Activated CD4-positive, alpha-beta memory T cell treated with anti-CD3 and anti-CD28 coated beads, Interleukin-2, amount 10 ng/mL, durations not matched to agents 7 days and 5 days (primary cell): ENCODE data around the gene ATF6. TPM values are rescaled to one million over a fixed set of nuclear protein-coding genes. Genes with fewer than 3 reads are reported as not detected.

ENCODE experiments used
- CTCF ChIA-PET: fragments of 350-600 bp; sonication (Branson Sonifier 250); formaldehyde crosslinking; loops from one replicate; lab custom pipeline; 2021; ENCODE audit warnings: antibody characterized with exemption, inconsistent platforms; lab: Charles Lee
- POLR2A ChIA-PET: fragments of 350-600 bp; sonication (Branson Sonifier 250); formaldehyde crosslinking; loops from one replicate; lab custom pipeline; 2021; ENCODE audit warnings: antibody characterized with exemption; lab: Charles Lee
- DNase-seq: peaks from one replicate; pipeline ENCODE4 v3.0.0-alpha.2; 2020
- H3K27ac Mint-ChIP-seq: one replicate; pipeline ENCODE4 v1.8.0; 2021; ENCODE audit warnings: mild to moderate bottlenecking, mixed read lengths
- H3K27me3 Mint-ChIP-seq: one replicate; pipeline ENCODE4 v1.8.0; 2021; ENCODE audit warnings: mixed read lengths
- H3K36me3 Mint-ChIP-seq: one replicate; pipeline ENCODE4 v1.8.0; 2021; ENCODE audit warnings: low read depth, mixed read lengths
- H3K4me1 Mint-ChIP-seq: one replicate; pipeline ENCODE4 v1.8.0; 2021; ENCODE audit warnings: mixed read lengths
- H3K4me3 Mint-ChIP-seq: one replicate; pipeline ENCODE4 v1.8.0; 2021; ENCODE audit warnings: mild to moderate bottlenecking, mixed read lengths
- H3K9me3 Mint-ChIP-seq: one replicate; pipeline ENCODE4 v1.8.0; 2021; ENCODE audit warnings: mixed read lengths
- total RNA-seq, 2 experiments: library from RNA; stranded (reverse); gene quantifications; one replicate each; pipeline ENCODE4 v1.2.3, GENCODE V29; 2021

ATF6 gene
- total RNA-seq, 2 experiments from 2014 or later: 19.3 TPM

GRCh38 chr1:161999301-162000052, 233.4 kb downstream of the ATF6 start:
- POLR2A ChIA-PET: no interaction called here
- CTCF ChIA-PET: no interaction called here
- no peak overlapping the region for H3K27ac Mint-ChIP-seq
- peaks cover 9% of the 10 kb centered on the region for H3K4me1 Mint-ChIP-seq
- DNase-seq: no peak
- H3K4me3 Mint-ChIP-seq: no peak overlapping the region
- no peaks in the 10 kb centered on the region for H3K9me3 Mint-ChIP-seq
- no peaks in the 10 kb centered on the region for H3K27me3 Mint-ChIP-seq
- no peaks in the 10 kb centered on the region for H3K36me3 Mint-ChIP-seq

GRCh38 chr1:162000053-162000420, 233.9 kb downstream of the ATF6 start:
- ChIA-PET CTCF (no interaction called here), POLR2A (no interaction called here)
- Mint-ChIP-seq H3K27me3 (peaks cover 3% of the 10 kb centered on the region), H3K4me1 (peaks cover 14% of the 10 kb centered on the region), H3K36me3 (no peaks in the 10 kb centered on the region), H3K9me3 (no peaks in the 10 kb centered on the region), H3K4me3 (no peak overlapping the region), H3K27ac (no peak overlapping the region)
- no peak for DNase-seq

GRCh38 chr1:162003061-162003829, 237.1 kb downstream of the ATF6 start:
- POLR2A ChIA-PET: no interaction called here
- Mint-ChIP-seq H3K4me1 (peaks cover 14% of the 10 kb centered on the region), H3K9me3 (no peaks in the 10 kb centered on the region), H3K36me3 (no peaks in the 10 kb centered on the region), H3K27ac (no peak overlapping the region), H3K27me3 (peaks cover 12% of the 10 kb centered on the region), H3K4me3 (no peak overlapping the region)
- CTCF ChIA-PET: interaction anchor here (1.1 kb wide), 1 partner anchor 211 kb away, joined by 5 read pairs; no protein-coding TSS in a partner anchor
- DNase-seq: no peak

GRCh38 chr1:162003830-162004215, 237.7 kb downstream of the ATF6 start:
- POLR2A ChIA-PET: no interaction called here

GRCh38 chr1:162004441-162004950, 238.4 kb downstream of the ATF6 start:
- DNase-seq: no peak
- CTCF ChIA-PET: interaction anchor here (1.1 kb wide), 1 partner anchor 212 kb away, joined by 5 read pairs; no protein-coding TSS in a partner anchor
- H3K27me3 Mint-ChIP-seq: peaks cover 12% of the 10 kb centered on the region

More at GRCh38 chr1:162003830-162004215, 237.7 kb downstream of the ATF6 start:
- Mint-ChIP-seq H3K27ac (no peak overlapping the region), H3K36me3 (no peaks in the 10 kb centered on the region), H3K9me3 (no peaks in the 10 kb centered on the region), H3K27me3 (peaks cover 12% of the 10 kb centered on the region), H3K4me1 (peaks cover 14% of the 10 kb centered on the region), H3K4me3 (no peak overlapping the region)
- DNase-seq: no peak
- CTCF ChIA-PET: interaction anchor here (1.1 kb wide), 1 partner anchor 211 kb away, joined by 5 read pairs; no protein-coding TSS in a partner anchor

GRCh38 chr1:162006081-162006480, 240.0 kb downstream of the ATF6 start:
- CTCF ChIA-PET: no interaction called here
- H3K27ac Mint-ChIP-seq: no peak overlapping the region
- H3K4me1 Mint-ChIP-seq: peaks cover 14% of the 10 kb centered on the region
- POLR2A ChIA-PET: no interaction called here
- H3K9me3 Mint-ChIP-seq: no peaks in the 10 kb centered on the region
- H3K36me3 Mint-ChIP-seq: no peaks in the 10 kb centered on the region
- peaks cover 12% of the 10 kb centered on the region for H3K27me3 Mint-ChIP-seq
- no peak for DNase-seq
- no peak overlapping the region for H3K4me3 Mint-ChIP-seq

More at GRCh38 chr1:162004441-162004950, 238.4 kb downstream of the ATF6 start:
- Mint-ChIP-seq H3K4me1 (peaks cover 14% of the 10 kb centered on the region), H3K36me3 (no peaks in the 10 kb centered on the region), H3K9me3 (no peaks in the 10 kb centered on the region), H3K4me3 (no peak overlapping the region), H3K27ac (no peak overlapping the region)
- POLR2A ChIA-PET: no interaction called here

GRCh38 chr1:162007466-162007865, 241.3 kb downstream of the ATF6 start:
- Mint-ChIP-seq H3K27me3 (peaks cover 13% of the 10 kb centered on the region), H3K27ac (no peak overlapping the region), H3K4me3 (no peak overlapping the region), H3K4me1 (peaks cover 14% of the 10 kb centered on the region), H3K36me3 (no peaks in the 10 kb centered on the region), H3K9me3 (no peaks in the 10 kb centered on the region)
- CTCF ChIA-PET: no interaction called here
- POLR2A ChIA-PET: no interaction called here
- DNase-seq: no peak

GRCh38 chr1:162008799-162009198, 242.7 kb downstream of the ATF6 start:
- CTCF ChIA-PET: no interaction called here
- POLR2A ChIA-PET: no interaction called here
- Mint-ChIP-seq H3K9me3 (no peaks in the 10 kb centered on the region), H3K4me1 (peaks cover 10% of the 10 kb centered on the region), H3K27me3 (peaks cover 15% of the 10 kb centered on the region), H3K4me3 (no peak overlapping the region), H3K36me3 (no peaks in the 10 kb centered on the region), H3K27ac (no peak overlapping the region)
- DNase-seq: no peak

- no peaks in the 10 kb centered on the region for H3K36me3 Mint-ChIP-seq
- no peaks in the 10 kb centered on the region for H3K9me3 Mint-ChIP-seq
- POLR2A ChIA-PET: no interaction called here
- CTCF ChIA-PET: no interaction called here
- no peak overlapping the region for H3K27ac Mint-ChIP-seq
- H3K27me3 Mint-ChIP-seq: peaks cover 17% of the 10 kb centered on the region
- no peak overlapping the region for H3K4me3 Mint-ChIP-seq
- no peak for DNase-seq
- peaks cover 3% of the 10 kb centered on the region for H3K4me1 Mint-ChIP-seq
These were observed 243.5 kb downstream of the ATF6 start for GRCh38 chr1:162009501-162010174.

GRCh38 chr1:162010175-162010506, 244.0 kb downstream of the ATF6 start:
- DNase-seq: no peak
- H3K4me1 Mint-ChIP-seq: no peaks in the 10 kb centered on the region
- H3K27ac Mint-ChIP-seq: no peak overlapping the region
- peaks cover 13% of the 10 kb centered on the region for H3K27me3 Mint-ChIP-seq
- POLR2A ChIA-PET: no interaction called here
- H3K9me3 Mint-ChIP-seq: no peaks in the 10 kb centered on the region
- H3K4me3 Mint-ChIP-seq: no peak overlapping the region
- no peaks in the 10 kb centered on the region for H3K36me3 Mint-ChIP-seq
- CTCF ChIA-PET: no interaction called here

GRCh38 chr1:162011337-162012012, 245.4 kb downstream of the ATF6 start:
- Mint-ChIP-seq H3K4me3 (no peak overlapping the region), H3K27ac (no peak overlapping the region), H3K9me3 (no peaks in the 10 kb centered on the region), H3K36me3 (no peaks in the 10 kb centered on the region), H3K27me3 (peaks cover 9% of the 10 kb centered on the region), H3K4me1 (no peaks in the 10 kb centered on the region)
- ChIA-PET POLR2A (no interaction called here), CTCF (no interaction called here)
- no peak for DNase-seq

- ChIA-PET CTCF (no interaction called here), POLR2A (no interaction called here)
- DNase-seq: no peak
- Mint-ChIP-seq H3K36me3 (no peaks in the 10 kb centered on the region), H3K4me3 (no peak overlapping the region), H3K9me3 (no peaks in the 10 kb centered on the region), H3K27me3 (peaks cover 11% of the 10 kb centered on the region), H3K4me1 (no peaks in the 10 kb centered on the region), H3K27ac (no peak overlapping the region)
These were observed 247.2 kb downstream of the ATF6 start for GRCh38 chr1:162013289-162013688.
